ENCODE measurements around the gene ORM2. TPM values are rescaled to one million over a fixed set of nuclear protein-coding genes. Genes with fewer than 3 reads are reported as not detected.

The ORM2 gene
- total and polyA plus RNA-seq, 2 of the 8 experiments (the other 6 are each of a cell fraction or from before 2014, with no cell fraction given): 1.3 TPM; not detected in 1

GRCh38 chr9:114289571-114290481, 39.8 kb upstream of the ORM2 start:
- H3K4ac ChIP-seq (replicated peaks; ENCODE audit: insufficient read length, low read depth, low read length): no peak overlapping the region
- 91% methylated on average over 13 of the region's 13 CpGs; no CpG with 5 or more reads in 1 of the 2 experiments for WGBS, 2 experiments (ENCODE audit: extremely low coverage in 1 of 2, insufficient coverage in 1 of 2, insufficient read length in 1 of 2, insufficient replicate concordance in 2 of 2, low coverage in 1 of 2, low lambda C conversion rate in 2 of 2, missing lambda C conversion rate in 1 of 2)
- ChIA-PET CTCF (ENCODE audit: partially characterized antibody) (interaction anchor here (1.1 to 6.3 kb wide), 32 partner anchors 10 to 215 kb away, joined by 3 to 205 read pairs (median 8); partner anchors contain the start of genes AMBP and COL27A1), POLR2A (ENCODE audit: partially characterized antibody) (interaction anchor here (1.3 kb wide), 1 partner anchor 194 kb away, joined by 3 read pairs; no protein-coding TSS in a partner anchor)
- no peaks in the 10 kb centered on the region for H3K27me3 ChIP-seq (replicated peaks in 1 of 4; ENCODE audit: control insufficient read depth in 3 of 4, extremely low read depth in 1 of 4, insufficient read depth in 3 of 4, low read length in 3 of 4)
- peak in 1 of 2 experiments; percentile 44 for DNase-seq (ENCODE audit: low read depth in 1 of 2, low spot score in 2 of 2)
- no peak overlapping the region for H2BK15ac ChIP-seq (ENCODE audit: low read length)
- H3K79me1 ChIP-seq (ENCODE audit: low read depth, low read length): no peaks in the 10 kb centered on the region
- H4K20me1 ChIP-seq (replicated peaks in 1 of 2; ENCODE audit: control insufficient read depth in 1 of 2, insufficient read depth in 2 of 2, low read length in 2 of 2): peaks cover 0 to 4% of the 10 kb centered on the region in 2 experiments
- H2BK120ac ChIP-seq (replicated peaks; ENCODE audit: low read depth, low read length): no peak overlapping the region
- no peaks in the 10 kb centered on the region for H3K79me2 ChIP-seq (ENCODE audit: control insufficient read depth in 1 of 2, insufficient read depth in 2 of 2, low read length in 2 of 2)
- no peak overlapping the region for H4K91ac ChIP-seq (replicated peaks; ENCODE audit: insufficient read length, low read length)
- H3K9me3 ChIP-seq (ENCODE audit: insufficient read depth in 2 of 2, low read depth in 1 of 2, low read length in 1 of 2): peaks cover 0 to 4% of the 10 kb centered on the region in 2 experiments; a peak in 2 of 4 replicates
- no peak overlapping the region for H3K27ac ChIP-seq (ENCODE audit: low read depth, low read length)
- peaks cover 0 to 20% (median 4%) of the 10 kb centered on the region in 4 experiments; a peak in 5 of 7 replicates for H3K4me1 ChIP-seq (replicated peaks in 1 of 4; ENCODE audit: control insufficient read depth in 3 of 4, insufficient read depth in 4 of 4, low read length in 3 of 4)
- H3K14ac ChIP-seq (ENCODE audit: insufficient read length): no peak overlapping the region
- no peaks in the 10 kb centered on the region for H3K23me2 ChIP-seq (ENCODE audit: low read depth, low read length)
- no peak overlapping the region; the same call in 1 of the 2 replicates for H2AK5ac ChIP-seq (ENCODE audit: low read depth, low read length)
- H3K9ac ChIP-seq (replicated peaks in 1 of 4; ENCODE audit: extremely low read depth in 1 of 4, low read depth in 3 of 4, low read length in 3 of 4): no peak overlapping the region
- H3K23ac ChIP-seq (ENCODE audit: insufficient read length): no peak overlapping the region
- no peak overlapping the region for H2BK5ac ChIP-seq (ENCODE audit: low read depth, low read length)
- no peak overlapping the region for H3K4me2 ChIP-seq (ENCODE audit: insufficient read depth in 1 of 2, low read depth in 2 of 2, low read length in 2 of 2)
- no peak overlapping the region for H3K18ac ChIP-seq (ENCODE audit: extremely low read depth, low read length)
- H3K36me3 ChIP-seq (ENCODE audit: control insufficient read depth in 2 of 4, insufficient read depth in 4 of 4, low read length in 3 of 4): peaks cover 3 to 10% (median 9%) of the 10 kb centered on the region in 4 experiments; a peak in 7 of 8 replicates
- H3K56ac ChIP-seq (replicated peaks; ENCODE audit: insufficient read length, low read depth, low read length): no peak overlapping the region
- no peak overlapping the region for H2BK20ac ChIP-seq (ENCODE audit: low read length)
- H2AFZ ChIP-seq (ENCODE audit: low read length): no peak overlapping the region
- no peak overlapping the region for H4K5ac ChIP-seq (ENCODE audit: insufficient read length, low read depth, low read length)
- H3K4me3 ChIP-seq (ENCODE audit: extremely low read depth in 1 of 4, insufficient read depth in 2 of 4, low read depth in 3 of 4, low read length in 4 of 4): no peak overlapping the region
- no peak for FAIRE-seq
- no peak overlapping the region for H4K8ac ChIP-seq (ENCODE audit: extremely low read depth, insufficient read depth, low read length)
- H2BK12ac ChIP-seq (ENCODE audit: low read depth, low read length): no peak overlapping the region
- TF ChIP-seq NANOG (IDR thresholded peaks at IDR 0.05; ENCODE audit: insufficient read depth, low read depth, low read length, poor library complexity, severe bottlenecking) (no peak), POLR2AphosphoS5 (IDR thresholded peaks at IDR 0.05; ENCODE audit: low read depth, low read length) (no peak), USF2 (IDR thresholded peaks at IDR 0.05; ENCODE audit: low read length) (no peak), RBBP5 (IDR thresholded peaks at IDR 0.05; ENCODE audit: borderline replicate concordance, low read depth, low read length) (no peak), MAFK (IDR thresholded peaks at IDR 0.05; ENCODE audit: low read depth, low read length) (no peak), EGR1 (IDR thresholded peaks at IDR 0.05; ENCODE audit: borderline replicate concordance, low read depth, low read length) (no peak), HDAC6 (IDR thresholded peaks at IDR 0.05; ENCODE audit: low read depth, low read length) (no peak), SIRT6 (IDR thresholded peaks at IDR 0.05; ENCODE audit: low read length) (no peak), KDM5A (IDR thresholded peaks at IDR 0.05; ENCODE audit: low read length) (no peak), EZH2 (IDR thresholded peaks at IDR 0.05; ENCODE audit: low read depth, low read length, severe bottlenecking) (no peak)
